Liver (tissue), 9 donors: ENCODE results near the gene PIP. TPM values are rescaled to one million over a fixed set of nuclear protein-coding genes. Genes with fewer than 3 reads are reported as not detected.
"Not testable (repeated sequence)": the region's sequence is repeated elsewhere in the genome, so short reads cannot be mapped to it uniquely, and the experiment has no call there.

Experiments
- DNase-seq: peaks from one replicate; pipeline ENCODE4 v3.0.0-alpha.2; 2017; ENCODE audit warnings: low spot score
- H3K27ac ChIP-seq, 2 donors: one replicate each; pipeline ENCODE4 v1.7.0; 2013; ENCODE audit warnings: inconsistent platforms in 2 of 2, low read length in 2 of 2, control low read depth in 1 of 2, low read depth in 1 of 2, mild to moderate bottlenecking in 1 of 2
- H3K27me3 ChIP-seq, 4 donors: one replicate each; pipeline versions ENCODE4 v1.6.1 to v1.7.0; 2013; ENCODE audit warnings: low read length in 3 of 4, inconsistent platforms in 1 of 4, mild to moderate bottlenecking in 1 of 4, moderate library complexity in 1 of 4; ENCODE audit not compliant: control insufficient read depth in 4 of 4, insufficient read depth in 4 of 4
- H3K36me3 ChIP-seq, 4 donors: one replicate each; pipeline versions ENCODE4 v1.6.1 to v1.7.0; 2013; ENCODE audit warnings: low read length in 3 of 4, mild to moderate bottlenecking in 3 of 4, low read depth in 1 of 4, moderate library complexity in 1 of 4; ENCODE audit not compliant: control insufficient read depth in 4 of 4, insufficient read depth in 3 of 4
- H3K4me1 ChIP-seq, 4 donors: one replicate each; pipeline versions ENCODE4 v1.6.1 to v1.7.0; 2013; ENCODE audit warnings: low read length in 3 of 4, mild to moderate bottlenecking in 3 of 4, moderate library complexity in 1 of 4; ENCODE audit not compliant: control insufficient read depth in 4 of 4, insufficient read depth in 4 of 4
- H3K4me3 ChIP-seq, 3 donors: one replicate each; pipeline versions ENCODE4 v1.6.1 to v1.7.0; 2013; ENCODE audit warnings: low read length in 3 of 3, control low read depth in 1 of 3, low read depth in 1 of 3, mild to moderate bottlenecking in 1 of 3
- H3K9ac ChIP-seq, 2 donors: one replicate each; pipeline ENCODE4 v1.7.0; 2013; ENCODE audit warnings: low read length in 2 of 2, mild to moderate bottlenecking in 2 of 2, moderate library complexity in 2 of 2, control low read depth in 1 of 2, low read depth in 1 of 2
- H3K9me3 ChIP-seq, 4 donors: one replicate each; pipeline versions ENCODE4 v1.6.1 to v1.7.0; 2013; ENCODE audit warnings: low read length in 3 of 4; ENCODE audit not compliant: control insufficient read depth in 4 of 4
- ATF3 ChIP-seq: IDR thresholded peaks from 2 replicates; pipeline ENCODE4 v1.6.1; 2016; ENCODE audit warnings: antibody characterized with exemption
- CTCF ChIP-seq: fragments of 150-350 bp; IDR thresholded peaks from 2 replicates; pipeline ENCODE4 v1.5.1; 2017; ENCODE audit warnings: improper control_type of control experiment, low read depth, low read length; ENCODE audit not compliant: missing input control
- EGR1 ChIP-seq, 2 donors: IDR thresholded peaks; 2 replicates each; pipeline ENCODE4 v1.6.1; 2016 to 2018; ENCODE audit warnings: antibody characterized with exemption in 2 of 2, low read depth in 2 of 2
- FOXA1 ChIP-seq: IDR thresholded peaks from 2 replicates; pipeline ENCODE4 v1.6.1; 2016; ENCODE audit warnings: antibody characterized with exemption
- HNF4G ChIP-seq: IDR thresholded peaks from 2 replicates; pipeline ENCODE4 v1.6.1; 2016; ENCODE audit warnings: antibody characterized with exemption
- MAX ChIP-seq: IDR thresholded peaks from 2 replicates; pipeline ENCODE4 v1.6.1; 2016; ENCODE audit warnings: antibody characterized with exemption
- NR2F2 ChIP-seq: IDR thresholded peaks from 2 replicates; pipeline ENCODE4 v1.6.1; 2016; ENCODE audit warnings: antibody characterized with exemption
- RAD21 ChIP-seq, 2 donors: IDR thresholded peaks; 2 replicates each; pipeline ENCODE4 v1.6.1; 2016; ENCODE audit warnings: antibody characterized with exemption in 2 of 2, mild to moderate bottlenecking in 2 of 2
- REST ChIP-seq: IDR thresholded peaks from 2 replicates; pipeline ENCODE4 v1.6.1; 2016; ENCODE audit warnings: antibody characterized with exemption, mild to moderate bottlenecking
- SP1 ChIP-seq: IDR thresholded peaks from 2 replicates; pipeline ENCODE4 v1.6.1; 2018; ENCODE audit warnings: antibody characterized with exemption, mild to moderate bottlenecking
- TAF1 ChIP-seq: conservative IDR thresholded peaks from 2 replicates; pipeline ENCODE4 v1.6.1; 2016; ENCODE audit warnings: antibody characterized with exemption, mild to moderate bottlenecking
- YY1 ChIP-seq: IDR thresholded peaks from 2 replicates; pipeline ENCODE4 v1.6.1; 2016; ENCODE audit warnings: antibody characterized with exemption, mild to moderate bottlenecking
- ZBTB33 ChIP-seq: IDR thresholded peaks from 2 replicates; pipeline ENCODE4 v1.6.1; 2016; ENCODE audit warnings: antibody characterized with exemption
- WGBS: extraction: QIAGEN DNeasy Blood & Tissue Kit; methylation state at CpG from one replicate; pipeline ENCODE4 v1.1.7; 2013; 5-methylcytosine and 5-hydroxymethylcytosine counted together
- polyA plus RNA-seq, 2 donors: library from polyadenylated mRNA; stranded (reverse) in 1 of 2; unstranded in 1 of 2; fragments of 200-250 nt in 1 of 2; fragments of >200 nt in 1 of 2; fragmentation: Nextera tagmentation in 1 of 2; extraction: Ambion mirVana in 1 of 2; gene quantifications; one replicate each; pipeline versions ENCODE4 v1.2.1 to v1.2.3, GENCODE V29; 2013 to 2015
- total RNA-seq, 2 donors: library from RNA; depleted of rRNA; stranded (reverse); fragments of >200 nt; gene quantifications; one replicate each; pipeline ENCODE4 v1.2.3, GENCODE V29; 2014
- donor health status: healthy.
- donor health status: healthy.
- donor health status: healthy.
- donor health status: healthy.
- donor health status: healthy.

Gene PIP
- total and polyA plus RNA-seq, 4 donors = not detected

GRCh38 chr7:143120691-143121405 lies 11.0 kb upstream of the PIP start:
- no peak overlapping the region for H3K9ac ChIP-seq
- no peak for DNase-seq
- peaks cover 0 to 5% (median 2%) of the 10 kb centered on the region in 4 donors for H3K9me3 ChIP-seq
- TF ChIP-seq NR2F2 (no peak), TAF1 (no peak), FOXA1 (no peak)
- H3K36me3 ChIP-seq = no peaks in the 10 kb centered on the region
- no peaks in the 10 kb centered on the region for H3K4me1 ChIP-seq
- no peak overlapping the region for H3K27ac ChIP-seq
- 72% methylated on average over 3 of the region's 3 CpGs for WGBS
- no peak overlapping the region for H3K4me3 ChIP-seq
- H3K27me3 ChIP-seq = no peaks in the 10 kb centered on the region

- not testable (repeated sequence) for DNase-seq, H3K9ac ChIP-seq, H3K36me3 ChIP-seq, H3K9me3 ChIP-seq, H3K27ac ChIP-seq, H3K4me1 ChIP-seq, H3K27me3 ChIP-seq, H3K4me3 ChIP-seq
- 93% methylated on average over 9 of the region's 9 CpGs for WGBS
These were observed 8.6 kb upstream of the PIP start for GRCh38 chr7:143123326-143123725.

GRCh38 chr7:143126146-143126545 lies 5.7 kb upstream of the PIP start:
- 50% methylated on average over 1 of the region's 1 CpG for WGBS
- no peak for DNase-seq
- Histone ChIP-seq H3K36me3 (no peaks in the 10 kb centered on the region), H3K27me3 (no peaks in the 10 kb centered on the region), H3K9me3 (peaks cover 0 to 5% (median 2%) of the 10 kb centered on the region in 4 donors), H3K4me1 (no peaks in the 10 kb centered on the region), H3K4me3 (no peak overlapping the region), H3K9ac (no peak overlapping the region), H3K27ac (no peak overlapping the region)
- TF ChIP-seq EGR1 (IDR thresholded peaks at IDR 0.05; ENCODE audit: low read depth in 2 of 2) = no peak
- no peak for TF ChIP-seq RAD21 (IDR thresholded peaks at IDR 0.05)
- TF ChIP-seq MAX = no peak
- no peak for TF ChIP-seq SP1
- TF ChIP-seq HNF4G = no peak
- TF ChIP-seq YY1 = no peak
- TF ChIP-seq FOXA1 = no peak
- TF ChIP-seq ZBTB33 = no peak

- Histone ChIP-seq H3K27ac (no peak overlapping the region), H3K36me3 (no peaks in the 10 kb centered on the region), H3K4me1 (no peaks in the 10 kb centered on the region), H3K27me3 (no peaks in the 10 kb centered on the region), H3K9ac (no peak overlapping the region), H3K4me3 (no peak overlapping the region), H3K9me3 (peaks cover 0 to 5% (median 2%) of the 10 kb centered on the region in 4 donors)
- WGBS = 77% methylated on average over 3 of the region's 3 CpGs
- no peak for DNase-seq
- TF ChIP-seq FOXA1 (no peak), CTCF (no peak), EGR1 (IDR thresholded peaks at IDR 0.05; ENCODE audit: low read depth in 2 of 2) (no peak), ZBTB33 (no peak), ATF3 (no peak), REST (no peak), TAF1 (no peak)
These were observed 2.8 kb upstream of the PIP start for GRCh38 chr7:143129051-143129450.
